ENCODE measurements around the gene PHF14. TPM values are rescaled to one million over a fixed set of nuclear protein-coding genes. Genes with fewer than 3 reads are reported as not detected.

Gene PHF14
- total and polyA plus RNA-seq, 2 experiments from 2014 or later, result 10.1 to 17.0 TPM

DNA sequence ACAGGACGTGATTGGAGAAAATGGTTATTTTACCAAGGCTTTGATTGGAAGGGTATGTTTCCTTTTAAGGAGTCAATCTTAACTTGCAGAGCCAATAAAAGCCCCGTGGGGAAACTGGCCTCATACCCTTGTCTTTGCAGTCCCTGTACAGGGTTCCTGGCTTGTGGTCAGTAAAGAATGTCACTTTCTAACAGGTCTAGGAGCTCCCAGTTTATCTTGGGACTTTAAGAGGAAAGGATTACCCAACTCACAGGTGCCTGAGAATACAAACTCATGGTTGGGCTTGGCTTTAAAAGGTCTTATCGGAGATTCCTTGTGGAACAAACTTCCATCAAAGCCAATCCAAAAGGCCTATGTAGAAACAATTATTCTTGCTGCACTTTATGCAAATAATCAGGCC lies 221.8 kb downstream of the PHF14 start:
- Histone ChIP-seq H3K4me1 (ENCODE audit: insufficient read depth) (peaks cover 29% of the 10 kb centered on the region), H3K4me3 (no peak overlapping the region), H3F3A (ENCODE audit: insufficient read depth) (peaks cover 14% of the 10 kb centered on the region), H3K9me2 (ENCODE audit: insufficient read depth) (no peaks in the 10 kb centered on the region), H3K27me3 (replicated peaks; ENCODE audit: insufficient read depth) (no peaks in the 10 kb centered on the region), H3K79me2 (ENCODE audit: insufficient read depth) (no peaks in the 10 kb centered on the region), H2AFZ (no peak overlapping the region), H4K20me1 (ENCODE audit: insufficient read depth) (no peaks in the 10 kb centered on the region), H3K36me3 (ENCODE audit: low read depth) (no peaks in the 10 kb centered on the region), H3K4me2 (ENCODE audit: unreplicated experiment) (no peak overlapping the region), H3K9me3 (ENCODE audit: low read depth) (no peaks in the 10 kb centered on the region), H3K27ac (no peak overlapping the region), H3K9ac (no peak overlapping the region)
- in situ Hi-C loops (cut with MboI), result no loop called here
- no peak for DNase-seq
- 26 to 36% methylated on average over 3 of the region's 3 CpGs for WGBS, 2 experiments (ENCODE audit: low coverage in 1 of 2, low lambda C conversion rate in 2 of 2, missing lambda C conversion rate in 2 of 2)
- TF ChIP-seq EZH2phosphoT487 (IDR thresholded peaks at IDR 0.05; ENCODE audit: insufficient read depth, low read depth), result no peak
- no peak for TF ChIP-seq EZH2 (IDR thresholded peaks at IDR 0.05; ENCODE audit: insufficient read depth, poor library complexity, severe bottlenecking)

GRCh38 chr7:11196143-11196542 lies 222.5 kb downstream of the PHF14 start:
- H3K9me2 ChIP-seq (ENCODE audit: insufficient read depth), result no peaks in the 10 kb centered on the region
- TF ChIP-seq EZH2phosphoT487 (IDR thresholded peaks at IDR 0.05; ENCODE audit: insufficient read depth, low read depth), result no peak
- TF ChIP-seq EZH2 (IDR thresholded peaks at IDR 0.05; ENCODE audit: insufficient read depth, poor library complexity, severe bottlenecking), result no peak
- H4K20me1 ChIP-seq (ENCODE audit: insufficient read depth), result no peaks in the 10 kb centered on the region
- 80 to 81% methylated on average over 3 of the region's 3 CpGs for WGBS, 2 experiments (ENCODE audit: low coverage in 1 of 2, low lambda C conversion rate in 2 of 2, missing lambda C conversion rate in 2 of 2)
- H3K36me3 ChIP-seq (ENCODE audit: low read depth), result no peaks in the 10 kb centered on the region
- in situ Hi-C loops (cut with MboI), result no loop called here
- DNase-seq, result no peak
- no peak overlapping the region for H3K9ac ChIP-seq
- no peak overlapping the region for H3K4me3 ChIP-seq
- no peak overlapping the region for H3K27ac ChIP-seq
- no peak overlapping the region for H3K4me2 ChIP-seq (ENCODE audit: unreplicated experiment)
- no peaks in the 10 kb centered on the region for H3K79me2 ChIP-seq (ENCODE audit: insufficient read depth)
- peaks cover 29% of the 10 kb centered on the region for H3K4me1 ChIP-seq (ENCODE audit: insufficient read depth)
- no peak overlapping the region for H2AFZ ChIP-seq
- H3K9me3 ChIP-seq (ENCODE audit: low read depth), result no peaks in the 10 kb centered on the region
- no peaks in the 10 kb centered on the region for H3K27me3 ChIP-seq (replicated peaks; ENCODE audit: insufficient read depth)
- H3F3A ChIP-seq (ENCODE audit: insufficient read depth), result peaks cover 14% of the 10 kb centered on the region

GRCh38 chr7:11203224-11203623 lies 229.6 kb downstream of the PHF14 start:
- H3K27me3 ChIP-seq (replicated peaks; ENCODE audit: insufficient read depth), result no peaks in the 10 kb centered on the region
- no peak for DNase-seq
- TF ChIP-seq EZH2 (IDR thresholded peaks at IDR 0.05; ENCODE audit: insufficient read depth, poor library complexity, severe bottlenecking) (no peak), EZH2phosphoT487 (IDR thresholded peaks at IDR 0.05; ENCODE audit: insufficient read depth, low read depth) (no peak)
- no peaks in the 10 kb centered on the region for H3F3A ChIP-seq (ENCODE audit: insufficient read depth)
- H3K4me3 ChIP-seq, result no peak overlapping the region
- no peaks in the 10 kb centered on the region for H3K79me2 ChIP-seq (ENCODE audit: insufficient read depth)
- no peaks in the 10 kb centered on the region for H3K9me3 ChIP-seq (ENCODE audit: low read depth)
- no peak overlapping the region for H3K27ac ChIP-seq
- H3K36me3 ChIP-seq (ENCODE audit: low read depth), result no peaks in the 10 kb centered on the region
- no peaks in the 10 kb centered on the region for H4K20me1 ChIP-seq (ENCODE audit: insufficient read depth)
- no peak overlapping the region for H3K9ac ChIP-seq
- in situ Hi-C loops (cut with MboI), result no loop called here
- no peak overlapping the region for H3K4me2 ChIP-seq (ENCODE audit: unreplicated experiment)
- H3K9me2 ChIP-seq (ENCODE audit: insufficient read depth), result no peaks in the 10 kb centered on the region
- 6 to 31% methylated on average over 1 of the region's 1 CpG for WGBS, 2 experiments (ENCODE audit: low coverage in 1 of 2, low lambda C conversion rate in 2 of 2, missing lambda C conversion rate in 2 of 2)
- no peak overlapping the region for H2AFZ ChIP-seq
- no peaks in the 10 kb centered on the region for H3K4me1 ChIP-seq (ENCODE audit: insufficient read depth)

DNA sequence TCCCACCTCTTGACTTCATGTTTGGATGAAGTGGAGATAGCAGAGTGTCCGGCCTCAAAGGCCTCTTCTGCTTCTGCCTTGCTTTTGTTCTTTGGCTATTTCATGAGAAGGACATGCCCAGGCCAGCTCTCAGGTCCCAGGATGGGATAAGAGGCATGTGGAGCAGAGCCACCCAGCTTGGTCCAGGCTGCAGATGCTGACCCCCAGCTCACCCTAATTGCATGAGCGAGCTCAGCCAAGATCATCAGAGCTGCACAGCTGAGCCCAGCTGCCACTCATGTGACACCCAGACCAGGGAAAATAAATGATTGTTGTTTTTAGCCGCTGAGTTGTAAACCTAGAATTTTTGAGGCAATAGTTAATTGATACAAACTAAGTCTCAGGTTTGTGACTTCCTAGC lies 230.0 kb downstream of the PHF14 start:
- Histone ChIP-seq H3K4me1 (ENCODE audit: insufficient read depth) (no peaks in the 10 kb centered on the region), H4K20me1 (ENCODE audit: insufficient read depth) (no peaks in the 10 kb centered on the region), H2AFZ (no peak overlapping the region), H3K4me3 (no peak overlapping the region), H3K9ac (no peak overlapping the region), H3K4me2 (ENCODE audit: unreplicated experiment) (no peak overlapping the region), H3F3A (ENCODE audit: insufficient read depth) (no peaks in the 10 kb centered on the region), H3K9me3 (ENCODE audit: low read depth) (no peaks in the 10 kb centered on the region), H3K36me3 (ENCODE audit: low read depth) (no peaks in the 10 kb centered on the region), H3K79me2 (ENCODE audit: insufficient read depth) (no peaks in the 10 kb centered on the region), H3K9me2 (ENCODE audit: insufficient read depth) (no peaks in the 10 kb centered on the region), H3K27me3 (replicated peaks; ENCODE audit: insufficient read depth) (no peaks in the 10 kb centered on the region), H3K27ac (no peak overlapping the region)
- 63 to 71% methylated on average over 3 of the region's 3 CpGs for WGBS, 2 experiments (ENCODE audit: low coverage in 1 of 2, low lambda C conversion rate in 2 of 2, missing lambda C conversion rate in 2 of 2)
- no peak for DNase-seq
- TF ChIP-seq EZH2phosphoT487 (IDR thresholded peaks at IDR 0.05; ENCODE audit: insufficient read depth, low read depth), result no peak
- in situ Hi-C loops (cut with MboI), result no loop called here

Data from GM23248 (cell line).